HepG2 (cell line): ENCODE results near the gene PPP1R13B. TPM values are rescaled to one million over a fixed set of nuclear protein-coding genes. Genes with fewer than 3 reads are reported as not detected.
"Not testable (repeated sequence)": the region's sequence is repeated elsewhere in the genome, so short reads cannot be mapped to it uniquely, and the experiment has no call there.

ENCODE experiments used
- ATAC-seq: fragments of 200-7000 bp; cut with Tn5 transposase; 3 replicates; pipeline ENCODE4 v1.9.1; 2020; ENCODE audit warnings: mild to moderate bottlenecking, moderate library complexity
- BruUV-seq: library from RNA; stranded (reverse); fragments of 400-500 nt; replicated peaks from 2 replicates; lab custom pipeline; 2021; lab: Mats Ljungman, UMichigan
- CTCF ChIA-PET: fragments of 300-600 bp; formaldehyde crosslinking; extraction: SDS; loops from one replicate; lab custom pipeline; 2021; ENCODE audit warnings: low total read pairs, inconsistent platforms, low intra/inter-chr PET ratio; lab: Yijun Ruan, JAX
- POLR2A ChIA-PET: fragments of 350-600 bp; sonication (Branson Sonifier 250); formaldehyde crosslinking; loops from one replicate; lab custom pipeline; 2020; ENCODE audit warnings: antibody characterized with exemption, inconsistent platforms; lab: Yijun Ruan, JAX
- DNase-seq: peaks from one replicate; pipeline ENCODE4 v3.0.0-alpha.2; 2015; ENCODE audit warnings: low spot score
- FAIRE-seq: peaks from 3 replicates; lab custom pipeline; 2011; peaks lifted over from hg19 to GRCh38; lab: Jason Lieb, UNC
- H2AFZ ChIP-seq: one replicate; pipeline ENCODE4 v1.6.1; 2011; ENCODE audit warnings: low read length, inconsistent platforms
- H3K27ac ChIP-seq: fragments of 300-600 bp; 3 replicates; pipeline ENCODE4 v1.8.0; 2011; ENCODE audit warnings: mixed run types, mild to moderate bottlenecking, mixed read lengths, low read length, inconsistent platforms; ENCODE audit not compliant: insufficient read depth; ENCODE audit errors: extremely low read length
- H3K27me3 ChIP-seq, 2 experiments: fragments of 200-600 bp in 1 of 2; 2 replicates in 1 of 2; 3 replicates in 1 of 2; pipeline versions ENCODE4 v1.6.0 to v1.8.0; 2011; ENCODE audit warnings: low read length in 2 of 2, mild to moderate bottlenecking in 2 of 2, moderate library complexity in 2 of 2, inconsistent platforms in 1 of 2; ENCODE audit not compliant: insufficient read depth in 2 of 2, control insufficient read depth in 1 of 2
- H3K36me3 ChIP-seq, 2 experiments: fragments of 200-600 bp in 1 of 2; replicated peaks in 1 of 2; 2 replicates in 1 of 2; 3 replicates in 1 of 2; pipeline versions ENCODE4 v1.5.1 to v1.8.0; 2011; ENCODE audit warnings: low read length in 2 of 2, inconsistent platforms in 1 of 2; ENCODE audit not compliant: insufficient read depth in 2 of 2, control insufficient read depth in 1 of 2
- H3K4me1 ChIP-seq: 2 replicates; pipeline ENCODE4 v1.5.1; 2012; ENCODE audit warnings: low read length, inconsistent platforms; ENCODE audit not compliant: insufficient read depth
- H3K4me2 ChIP-seq: 2 replicates; pipeline ENCODE4 v1.6.0; 2011; ENCODE audit warnings: low read depth, low read length, inconsistent platforms
- H3K4me3 ChIP-seq, 3 experiments: fragments of 200-600 bp in 1 of 3; sonication (generic), shearing (Covaris generic) in 1 of 3; replicated peaks in 1 of 3; 2 replicates each; pipeline ENCODE4 v1.5.1; 2011 to 2016; ENCODE audit warnings: low read length in 3 of 3, inconsistent platforms in 2 of 3, low read depth in 2 of 3, mild to moderate bottlenecking in 2 of 3, control low read depth in 1 of 3, mixed read lengths in 1 of 3; ENCODE audit not compliant: insufficient read depth in 1 of 3
- H3K79me2 ChIP-seq: one replicate; pipeline ENCODE4 v1.6.1; 2011; ENCODE audit warnings: low read length, inconsistent platforms; ENCODE audit not compliant: insufficient read depth
- H3K9ac ChIP-seq: 2 replicates; pipeline ENCODE4 v1.6.0; 2011; ENCODE audit warnings: mild to moderate bottlenecking, low read depth, low read length, inconsistent platforms; ENCODE audit not compliant: insufficient read depth
- H3K9me3 ChIP-seq: 2 replicates; pipeline ENCODE4 v1.5.1; 2012; ENCODE audit warnings: mild to moderate bottlenecking, low read length
- H4K20me1 ChIP-seq: 2 replicates; pipeline ENCODE4 v1.6.0; 2011; ENCODE audit warnings: inconsistent platforms, mild to moderate bottlenecking, low read length, moderate library complexity; ENCODE audit not compliant: insufficient read depth
- ATF1 ChIP-seq: IDR thresholded peaks from 2 replicates; pipeline ENCODE4 v1.6.1; 2016; ENCODE audit warnings: mild to moderate bottlenecking, control low read depth
- FOXC1 ChIP-seq: sonication (generic); formaldehyde crosslinking; IDR thresholded peaks from 2 replicates; pipeline ENCODE4 v1.8.0; 2022; ENCODE audit warnings: mild to moderate bottlenecking, missing genetic modification reagents, borderline replicate concordance
- POGZ ChIP-seq: sonication (generic); formaldehyde crosslinking; IDR thresholded peaks from 2 replicates; pipeline ENCODE4 v1.4.0; 2020; ENCODE audit warnings: mild to moderate bottlenecking, missing genetic modification reagents
- XRCC5 ChIP-seq: fragments of 200-400 bp; formaldehyde crosslinking; optimal IDR thresholded peaks from 2 replicates; pipeline ENCODE3; 2017; ENCODE audit warnings: mild to moderate bottlenecking, low read length
- WGBS: methylation state at CpG from one replicate; pipeline ENCODE4 v1.1.6; 2017; ENCODE audit warnings: low lambda C conversion rate; 5-methylcytosine and 5-hydroxymethylcytosine counted together
- in situ Hi-C: cut with HindIII; loops from 2 replicates; pipeline ENCODE4 v1.10.0; 2017; ENCODE audit warnings: low pct_unique_long_range_greater_than_20kb; ENCODE audit not compliant: extremely low pct_ligation_motif_present
- intact Hi-C: fragments of 100-400 bp; cut with micrococcal nuclease; formaldehyde crosslinking; loops from one replicate; pipeline ENCODE4 v1.10.0; 2022; ENCODE audit not compliant: unreplicated experiment
- polyA plus RNA-seq, 8 experiments: library from polyadenylated mRNA; depleted of rRNA in 3 of 8; stranded (reverse) in 7 of 8; unstranded in 1 of 8; fragments of >200 nt; fragmentation: Illumina TruSeq in 4 of 8; extraction: Trizol in 4 of 8; gene quantifications; 2 replicates each; pipeline versions ENCODE4 v1.2.1 to v1.2.3, GENCODE V29; 2011 to 2016; ENCODE audit warnings: low read depth in 4 of 8, missing spikeins in 1 of 8, mixed read lengths in 1 of 8; ENCODE audit not compliant: insufficient read depth in 1 of 8
- total RNA-seq, 5 experiments: library from RNA; depleted of rRNA; stranded (reverse); fragments of >200 nt; fragmentation: Illumina TruSeq; extraction: Trizol; gene quantifications; 2 replicates each; pipeline ENCODE4 v1.2.3, GENCODE V29; 2016; ENCODE audit warnings: low read depth in 1 of 5
- TF ChIP-seq, protein P1 (sequence below): sonication (generic); formaldehyde crosslinking; IDR thresholded peaks from 2 replicates; pipeline ENCODE4 v1.5.0; 2020; ENCODE audit warnings: mild to moderate bottlenecking, missing genetic modification reagents, borderline replicate concordance
- TF ChIP-seq, protein P2 (sequence below): sonication (generic); formaldehyde crosslinking; IDR thresholded peaks from 2 replicates; pipeline ENCODE4 v1.4.0; 2020; ENCODE audit warnings: missing genetic modification reagents, borderline replicate concordance
- TF ChIP-seq, protein P3 (sequence below): sonication (generic); formaldehyde crosslinking; IDR thresholded peaks from 2 replicates; pipeline ENCODE4 v1.8.0; 2023; ENCODE audit warnings: mild to moderate bottlenecking, missing genetic modification reagents
- TF ChIP-seq, protein P4 (sequence below): sonication (generic); formaldehyde crosslinking; IDR thresholded peaks from 2 replicates; pipeline ENCODE4 v1.4.0; 2020; ENCODE audit warnings: mild to moderate bottlenecking, low read depth, missing genetic modification reagents

The PPP1R13B gene
- total and polyA plus RNA-seq, 2 of the 13 experiments (the other 11 are each of a cell fraction or from before 2014, with no cell fraction given), result 4.6 to 9.4 TPM

DNA sequence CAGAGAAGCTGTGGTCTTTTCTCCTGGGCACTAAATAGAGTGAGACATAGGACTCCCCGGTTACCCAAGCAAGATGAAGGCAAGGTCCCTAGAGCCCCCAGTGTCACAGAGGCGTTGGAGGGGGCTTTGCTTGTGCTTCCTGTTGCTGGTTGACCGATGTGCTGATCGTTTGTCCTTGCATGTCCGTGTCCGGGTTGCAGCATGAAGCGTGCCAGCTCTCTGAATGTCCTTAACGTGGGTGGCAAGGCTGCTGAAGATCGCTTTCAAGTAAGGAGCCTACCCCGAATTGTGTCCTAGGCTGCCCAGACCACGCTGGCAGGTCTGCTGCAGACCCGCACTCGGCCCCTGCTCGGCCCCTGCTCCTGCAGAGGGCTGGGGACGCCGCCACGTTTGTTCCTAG is 155.2 kb downstream of the PPP1R13B start (continued):
- TF ChIP-seq, protein P1, sequence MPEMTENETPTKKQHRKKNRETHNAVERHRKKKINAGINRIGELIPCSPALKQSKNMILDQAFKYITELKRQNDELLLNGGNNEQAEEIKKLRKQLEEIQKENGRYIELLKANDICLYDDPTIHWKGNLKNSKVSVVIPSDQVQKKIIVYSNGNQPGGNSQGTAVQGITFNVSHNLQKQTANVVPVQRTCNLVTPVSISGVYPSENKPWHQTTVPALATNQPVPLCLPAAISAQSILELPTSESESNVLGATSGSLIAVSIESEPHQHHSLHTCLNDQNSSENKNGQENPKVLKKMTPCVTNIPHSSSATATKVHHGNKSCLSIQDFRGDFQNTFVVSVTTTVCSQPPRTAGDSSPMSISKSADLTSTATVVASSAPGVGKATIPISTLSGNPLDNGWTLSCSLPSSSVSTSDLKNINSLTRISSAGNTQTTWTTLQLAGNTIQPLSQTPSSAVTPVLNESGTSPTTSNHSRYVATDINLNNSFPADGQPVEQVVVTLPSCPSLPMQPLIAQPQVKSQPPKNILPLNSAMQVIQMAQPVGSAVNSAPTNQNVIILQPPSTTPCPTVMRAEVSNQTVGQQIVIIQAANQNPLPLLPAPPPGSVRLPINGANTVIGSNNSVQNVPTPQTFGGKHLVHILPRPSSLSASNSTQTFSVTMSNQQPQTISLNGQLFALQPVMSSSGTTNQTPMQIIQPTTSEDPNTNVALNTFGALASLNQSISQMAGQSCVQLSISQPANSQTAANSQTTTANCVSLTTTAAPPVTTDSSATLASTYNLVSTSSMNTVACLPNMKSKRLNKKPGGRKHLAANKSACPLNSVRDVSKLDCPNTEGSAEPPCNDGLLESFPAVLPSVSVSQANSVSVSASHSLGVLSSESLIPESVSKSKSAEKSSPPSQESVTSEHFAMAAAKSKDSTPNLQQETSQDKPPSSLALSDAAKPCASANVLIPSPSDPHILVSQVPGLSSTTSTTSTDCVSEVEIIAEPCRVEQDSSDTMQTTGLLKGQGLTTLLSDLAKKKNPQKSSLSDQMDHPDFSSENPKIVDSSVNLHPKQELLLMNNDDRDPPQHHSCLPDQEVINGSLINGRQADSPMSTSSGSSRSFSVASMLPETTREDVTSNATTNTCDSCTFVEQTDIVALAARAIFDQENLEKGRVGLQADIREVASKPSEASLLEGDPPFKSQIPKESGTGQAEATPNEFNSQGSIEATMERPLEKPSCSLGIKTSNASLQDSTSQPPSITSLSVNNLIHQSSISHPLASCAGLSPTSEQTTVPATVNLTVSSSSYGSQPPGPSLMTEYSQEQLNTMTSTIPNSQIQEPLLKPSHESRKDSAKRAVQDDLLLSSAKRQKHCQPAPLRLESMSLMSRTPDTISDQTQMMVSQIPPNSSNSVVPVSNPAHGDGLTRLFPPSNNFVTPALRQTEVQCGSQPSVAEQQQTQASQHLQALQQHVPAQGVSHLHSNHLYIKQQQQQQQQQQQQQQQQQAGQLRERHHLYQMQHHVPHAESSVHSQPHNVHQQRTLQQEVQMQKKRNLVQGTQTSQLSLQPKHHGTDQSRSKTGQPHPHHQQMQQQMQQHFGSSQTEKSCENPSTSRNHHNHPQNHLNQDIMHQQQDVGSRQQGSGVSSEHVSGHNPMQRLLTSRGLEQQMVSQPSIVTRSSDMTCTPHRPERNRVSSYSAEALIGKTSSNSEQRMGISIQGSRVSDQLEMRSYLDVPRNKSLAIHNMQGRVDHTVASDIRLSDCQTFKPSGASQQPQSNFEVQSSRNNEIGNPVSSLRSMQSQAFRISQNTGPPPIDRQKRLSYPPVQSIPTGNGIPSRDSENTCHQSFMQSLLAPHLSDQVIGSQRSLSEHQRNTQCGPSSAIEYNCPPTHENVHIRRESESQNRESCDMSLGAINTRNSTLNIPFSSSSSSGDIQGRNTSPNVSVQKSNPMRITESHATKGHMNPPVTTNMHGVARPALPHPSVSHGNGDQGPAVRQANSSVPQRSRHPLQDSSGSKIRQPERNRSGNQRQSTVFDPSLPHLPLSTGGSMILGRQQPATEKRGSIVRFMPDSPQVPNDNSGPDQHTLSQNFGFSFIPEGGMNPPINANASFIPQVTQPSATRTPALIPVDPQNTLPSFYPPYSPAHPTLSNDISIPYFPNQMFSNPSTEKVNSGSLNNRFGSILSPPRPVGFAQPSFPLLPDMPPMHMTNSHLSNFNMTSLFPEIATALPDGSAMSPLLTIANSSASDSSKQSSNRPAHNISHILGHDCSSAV (CRISPR knock-in tag), result no peak
- TF ChIP-seq FOXC1 (CRISPR knock-in tag), result no peak
- TF ChIP-seq POGZ, result no peak
- TF ChIP-seq, protein P2, sequence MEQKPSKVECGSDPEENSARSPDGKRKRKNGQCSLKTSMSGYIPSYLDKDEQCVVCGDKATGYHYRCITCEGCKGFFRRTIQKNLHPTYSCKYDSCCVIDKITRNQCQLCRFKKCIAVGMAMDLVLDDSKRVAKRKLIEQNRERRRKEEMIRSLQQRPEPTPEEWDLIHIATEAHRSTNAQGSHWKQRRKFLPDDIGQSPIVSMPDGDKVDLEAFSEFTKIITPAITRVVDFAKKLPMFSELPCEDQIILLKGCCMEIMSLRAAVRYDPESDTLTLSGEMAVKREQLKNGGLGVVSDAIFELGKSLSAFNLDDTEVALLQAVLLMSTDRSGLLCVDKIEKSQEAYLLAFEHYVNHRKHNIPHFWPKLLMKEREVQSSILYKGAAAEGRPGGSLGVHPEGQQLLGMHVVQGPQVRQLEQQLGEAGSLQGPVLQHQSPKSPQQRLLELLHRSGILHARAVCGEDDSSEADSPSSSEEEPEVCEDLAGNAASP (CRISPR knock-in tag), result no peak
- TF ChIP-seq, protein P3, sequence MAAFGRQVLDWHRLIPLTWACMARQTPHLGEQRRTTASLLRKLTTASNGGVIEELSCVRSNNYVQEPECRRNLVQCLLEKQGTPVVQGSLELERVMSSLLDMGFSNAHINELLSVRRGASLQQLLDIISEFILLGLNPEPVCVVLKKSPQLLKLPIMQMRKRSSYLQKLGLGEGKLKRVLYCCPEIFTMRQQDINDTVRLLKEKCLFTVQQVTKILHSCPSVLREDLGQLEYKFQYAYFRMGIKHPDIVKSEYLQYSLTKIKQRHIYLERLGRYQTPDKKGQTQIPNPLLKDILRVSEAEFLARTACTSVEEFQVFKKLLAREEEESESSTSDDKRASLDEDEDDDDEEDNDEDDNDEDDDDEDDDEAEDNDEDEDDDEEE (CRISPR knock-in tag), result no peak
- TF ChIP-seq, protein P4, sequence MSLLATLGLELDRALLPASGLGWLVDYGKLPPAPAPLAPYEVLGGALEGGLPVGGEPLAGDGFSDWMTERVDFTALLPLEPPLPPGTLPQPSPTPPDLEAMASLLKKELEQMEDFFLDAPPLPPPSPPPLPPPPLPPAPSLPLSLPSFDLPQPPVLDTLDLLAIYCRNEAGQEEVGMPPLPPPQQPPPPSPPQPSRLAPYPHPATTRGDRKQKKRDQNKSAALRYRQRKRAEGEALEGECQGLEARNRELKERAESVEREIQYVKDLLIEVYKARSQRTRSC (CRISPR knock-in tag), result no peak
- TF ChIP-seq XRCC5, result no peak
- no peak for TF ChIP-seq ATF1 (CRISPR knock-in tag)

DNA sequence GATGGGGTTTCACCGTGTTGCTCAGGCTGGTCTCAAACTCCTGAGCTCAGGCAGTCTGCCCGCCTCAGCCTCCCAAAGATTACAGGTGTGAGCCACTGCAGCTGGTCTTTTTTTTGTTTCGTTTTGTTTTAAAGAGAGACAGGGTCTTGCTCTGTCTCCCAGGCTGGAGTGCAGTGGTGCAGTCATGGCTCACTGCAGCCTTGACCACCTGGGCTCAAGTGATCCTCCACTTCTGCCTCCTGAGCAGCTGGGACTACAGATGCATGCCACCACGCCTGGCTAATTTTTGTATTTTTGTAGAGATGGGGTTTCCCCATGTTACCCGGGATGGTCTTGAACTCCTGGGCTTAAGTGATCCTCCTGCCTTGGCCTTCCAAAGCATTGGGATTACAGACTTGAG is 155.7 kb downstream of the PPP1R13B start:
- H3K27ac ChIP-seq, intact Hi-C loops, H3K79me2 ChIP-seq, CTCF ChIA-PET, H2AFZ ChIP-seq, H3K9ac ChIP-seq, in situ Hi-C loops, H3K4me3 ChIP-seq, H3K9me3 ChIP-seq, ATAC-seq, H3K4me1 ChIP-seq, BruUV-seq, H3K27me3 ChIP-seq, H3K4me2 ChIP-seq, FAIRE-seq, H4K20me1 ChIP-seq, DNase-seq: not testable (repeated sequence)
- peaks cover 13 to 63% of the 10 kb centered on the region in 2 experiments for H3K36me3 ChIP-seq
- POLR2A ChIA-PET, result interaction anchor here (0.7 kb wide), 1 partner anchor 183 kb away, joined by 3 read pairs; no protein-coding TSS in a partner anchor
- WGBS, result 100% methylated on average over 5 of the region's 5 CpGs
